Nephron (organoid): Measurements from ENCODE around the gene NET1.

Experiments
- H3K27ac Mint-ChIP-seq, 3 experiments: 2 replicates each; pipeline ENCODE4 v1.8.0; 2020; ENCODE audit warnings: mixed read lengths in 3 of 3, mild to moderate bottlenecking in 2 of 3, moderate library complexity in 1 of 3
- H3K27me3 Mint-ChIP-seq: 2 replicates; pipeline ENCODE4 v1.8.0; 2021; ENCODE audit warnings: low read depth, mild to moderate bottlenecking, moderate library complexity, mixed read lengths
- H3K36me3 Mint-ChIP-seq: 2 replicates; pipeline ENCODE4 v1.8.0; 2020; ENCODE audit warnings: low read depth, mixed read lengths
- H3K4me1 Mint-ChIP-seq: 2 replicates; pipeline ENCODE4 v1.8.0; 2020; ENCODE audit warnings: mixed read lengths
- H3K4me3 Mint-ChIP-seq, 3 experiments: 2 replicates each; pipeline ENCODE4 v1.8.0; 2020; ENCODE audit warnings: mild to moderate bottlenecking in 3 of 3, mixed read lengths in 3 of 3, moderate library complexity in 2 of 3
- H3K9me3 Mint-ChIP-seq: 2 replicates; pipeline ENCODE4 v1.8.0; 2020; ENCODE audit warnings: mixed read lengths
- TF ChIP-seq, protein P1 (sequence below), 3 experiments: fragments of 200-600 bp; sonication (generic); IDR thresholded peaks; one replicate each; pipeline ENCODE4 v1.5.0; 2021; ENCODE audit warnings: antibody characterized with exemption in 3 of 3; ENCODE audit not compliant: unreplicated experiment in 3 of 3

NET1 gene

GRCh38 chr10:5461203-5461588 lies 48.8 kb downstream of the NET1 start:
- H3K27ac Mint-ChIP-seq, result peak overlapping the region; percentile 75 to 99 (median 86)
- H3K4me1 Mint-ChIP-seq, result peaks cover 61% of the 10 kb centered on the region
- H3K27me3 Mint-ChIP-seq, result no peaks in the 10 kb centered on the region
- peak overlapping the region in 1 of 3 experiments; percentile 41 for H3K4me3 Mint-ChIP-seq
- no peaks in the 10 kb centered on the region for H3K9me3 Mint-ChIP-seq
- TF ChIP-seq, protein P1, sequence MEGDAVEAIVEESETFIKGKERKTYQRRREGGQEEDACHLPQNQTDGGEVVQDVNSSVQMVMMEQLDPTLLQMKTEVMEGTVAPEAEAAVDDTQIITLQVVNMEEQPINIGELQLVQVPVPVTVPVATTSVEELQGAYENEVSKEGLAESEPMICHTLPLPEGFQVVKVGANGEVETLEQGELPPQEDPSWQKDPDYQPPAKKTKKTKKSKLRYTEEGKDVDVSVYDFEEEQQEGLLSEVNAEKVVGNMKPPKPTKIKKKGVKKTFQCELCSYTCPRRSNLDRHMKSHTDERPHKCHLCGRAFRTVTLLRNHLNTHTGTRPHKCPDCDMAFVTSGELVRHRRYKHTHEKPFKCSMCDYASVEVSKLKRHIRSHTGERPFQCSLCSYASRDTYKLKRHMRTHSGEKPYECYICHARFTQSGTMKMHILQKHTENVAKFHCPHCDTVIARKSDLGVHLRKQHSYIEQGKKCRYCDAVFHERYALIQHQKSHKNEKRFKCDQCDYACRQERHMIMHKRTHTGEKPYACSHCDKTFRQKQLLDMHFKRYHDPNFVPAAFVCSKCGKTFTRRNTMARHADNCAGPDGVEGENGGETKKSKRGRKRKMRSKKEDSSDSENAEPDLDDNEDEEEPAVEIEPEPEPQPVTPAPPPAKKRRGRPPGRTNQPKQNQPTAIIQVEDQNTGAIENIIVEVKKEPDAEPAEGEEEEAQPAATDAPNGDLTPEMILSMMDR (IDR thresholded peaks at IDR 0.05; ENCODE audit: unreplicated experiment in 3 of 3), result no peak
- peaks cover 49% of the 10 kb centered on the region for H3K36me3 Mint-ChIP-seq

- TF ChIP-seq, protein P1 (IDR thresholded peaks at IDR 0.05; ENCODE audit: unreplicated experiment in 3 of 3), result no peak
- Mint-ChIP-seq H3K4me1 (peaks cover 70% of the 10 kb centered on the region), H3K27ac (peak overlapping the region; percentile 75 to 99 (median 86)), H3K4me3 (peak overlapping the region in 2 of 3 experiments; percentile 12 to 16), H3K27me3 (no peaks in the 10 kb centered on the region), H3K9me3 (no peaks in the 10 kb centered on the region), H3K36me3 (peaks cover 43% of the 10 kb centered on the region)
Observed at GRCh38 chr10:5461914-5462840, 49.8 kb downstream of the NET1 start.

GRCh38 chr10:5462841-5463293 lies 50.5 kb downstream of the NET1 start:
- Mint-ChIP-seq H3K4me1 (peaks cover 74% of the 10 kb centered on the region), H3K27me3 (no peaks in the 10 kb centered on the region), H3K36me3 (peaks cover 37% of the 10 kb centered on the region), H3K9me3 (no peaks in the 10 kb centered on the region), H3K27ac (peak overlapping the region; percentile 75 to 99 (median 86)), H3K4me3 (no peak overlapping the region)
- TF ChIP-seq, protein P1 (IDR thresholded peaks at IDR 0.05; ENCODE audit: unreplicated experiment in 3 of 3), result no peak

GRCh38 chr10:5464546-5464945 lies 52.2 kb downstream of the NET1 start:
- H3K36me3 Mint-ChIP-seq, result peaks cover 23% of the 10 kb centered on the region
- H3K4me1 Mint-ChIP-seq, result peaks cover 77% of the 10 kb centered on the region
- peak overlapping the region in 2 of 3 experiments; percentile 54 to 99 for H3K27ac Mint-ChIP-seq
- no peak overlapping the region for H3K4me3 Mint-ChIP-seq
- no peaks in the 10 kb centered on the region for H3K9me3 Mint-ChIP-seq
- H3K27me3 Mint-ChIP-seq, result peaks cover 4% of the 10 kb centered on the region
- TF ChIP-seq, protein P1 (IDR thresholded peaks at IDR 0.05; ENCODE audit: unreplicated experiment in 3 of 3), result no peak

- Mint-ChIP-seq H3K27me3 (peaks cover 4% of the 10 kb centered on the region), H3K4me3 (peak overlapping the region in 2 of 3 experiments; percentile 60 to 62), H3K4me1 (peaks cover 70% of the 10 kb centered on the region), H3K9me3 (no peaks in the 10 kb centered on the region), H3K27ac (peak overlapping the region; percentile 86 to 99 (median 98)), H3K36me3 (peaks cover 12% of the 10 kb centered on the region)
- TF ChIP-seq, protein P1 (IDR thresholded peaks at IDR 0.05; ENCODE audit: unreplicated experiment in 3 of 3), result no peak
Observed at GRCh38 chr10:5465976-5466450, 53.7 kb downstream of the NET1 start.
